GM12801 (cell line): Measurements from ENCODE around the gene TNFRSF6B.

Experiments
- TF ChIP-seq, protein P1 (sequence below): IDR thresholded peaks from one replicate; pipeline ENCODE4 v1.5.1; 2011; ENCODE audit warnings: control low read depth; ENCODE audit not compliant: insufficient read length; ENCODE audit errors: extremely low read depth

Gene TNFRSF6B, protein sequence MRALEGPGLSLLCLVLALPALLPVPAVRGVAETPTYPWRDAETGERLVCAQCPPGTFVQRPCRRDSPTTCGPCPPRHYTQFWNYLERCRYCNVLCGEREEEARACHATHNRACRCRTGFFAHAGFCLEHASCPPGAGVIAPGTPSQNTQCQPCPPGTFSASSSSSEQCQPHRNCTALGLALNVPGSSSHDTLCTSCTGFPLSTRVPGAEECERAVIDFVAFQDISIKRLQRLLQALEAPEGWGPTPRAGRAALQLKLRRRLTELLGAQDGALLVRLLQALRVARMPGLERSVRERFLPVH

DNA sequence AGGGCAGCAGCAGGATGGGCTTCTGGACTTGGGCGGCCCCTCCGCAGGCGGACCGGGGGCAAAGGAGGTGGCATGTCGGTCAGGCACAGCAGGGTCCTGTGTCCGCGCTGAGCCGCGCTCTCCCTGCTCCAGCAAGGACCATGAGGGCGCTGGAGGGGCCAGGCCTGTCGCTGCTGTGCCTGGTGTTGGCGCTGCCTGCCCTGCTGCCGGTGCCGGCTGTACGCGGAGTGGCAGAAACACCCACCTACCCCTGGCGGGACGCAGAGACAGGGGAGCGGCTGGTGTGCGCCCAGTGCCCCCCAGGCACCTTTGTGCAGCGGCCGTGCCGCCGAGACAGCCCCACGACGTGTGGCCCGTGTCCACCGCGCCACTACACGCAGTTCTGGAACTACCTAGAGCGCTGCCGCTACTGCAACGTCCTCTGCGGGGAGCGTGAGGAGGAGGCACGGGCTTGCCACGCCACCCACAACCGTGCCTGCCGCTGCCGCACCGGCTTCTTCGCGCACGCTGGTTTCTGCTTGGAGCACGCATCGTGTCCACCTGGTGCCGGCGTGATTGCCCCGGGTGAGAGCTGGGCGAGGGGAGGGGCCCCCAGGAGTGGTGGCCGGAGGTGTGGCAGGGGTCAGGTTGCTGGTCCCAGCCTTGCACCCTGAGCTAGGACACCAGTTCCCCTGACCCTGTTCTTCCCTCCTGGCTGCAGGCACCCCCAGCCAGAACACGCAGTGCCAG, at the start of gene TNFRSF6B:
TSS of gene TNFRSF6B (plus strand) at position 25 of the 729 bp plus-strand sequence. CDS start at position 141, 116 bp downstream.
- TF ChIP-seq, protein P1, sequence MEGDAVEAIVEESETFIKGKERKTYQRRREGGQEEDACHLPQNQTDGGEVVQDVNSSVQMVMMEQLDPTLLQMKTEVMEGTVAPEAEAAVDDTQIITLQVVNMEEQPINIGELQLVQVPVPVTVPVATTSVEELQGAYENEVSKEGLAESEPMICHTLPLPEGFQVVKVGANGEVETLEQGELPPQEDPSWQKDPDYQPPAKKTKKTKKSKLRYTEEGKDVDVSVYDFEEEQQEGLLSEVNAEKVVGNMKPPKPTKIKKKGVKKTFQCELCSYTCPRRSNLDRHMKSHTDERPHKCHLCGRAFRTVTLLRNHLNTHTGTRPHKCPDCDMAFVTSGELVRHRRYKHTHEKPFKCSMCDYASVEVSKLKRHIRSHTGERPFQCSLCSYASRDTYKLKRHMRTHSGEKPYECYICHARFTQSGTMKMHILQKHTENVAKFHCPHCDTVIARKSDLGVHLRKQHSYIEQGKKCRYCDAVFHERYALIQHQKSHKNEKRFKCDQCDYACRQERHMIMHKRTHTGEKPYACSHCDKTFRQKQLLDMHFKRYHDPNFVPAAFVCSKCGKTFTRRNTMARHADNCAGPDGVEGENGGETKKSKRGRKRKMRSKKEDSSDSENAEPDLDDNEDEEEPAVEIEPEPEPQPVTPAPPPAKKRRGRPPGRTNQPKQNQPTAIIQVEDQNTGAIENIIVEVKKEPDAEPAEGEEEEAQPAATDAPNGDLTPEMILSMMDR = no peak

DNA sequence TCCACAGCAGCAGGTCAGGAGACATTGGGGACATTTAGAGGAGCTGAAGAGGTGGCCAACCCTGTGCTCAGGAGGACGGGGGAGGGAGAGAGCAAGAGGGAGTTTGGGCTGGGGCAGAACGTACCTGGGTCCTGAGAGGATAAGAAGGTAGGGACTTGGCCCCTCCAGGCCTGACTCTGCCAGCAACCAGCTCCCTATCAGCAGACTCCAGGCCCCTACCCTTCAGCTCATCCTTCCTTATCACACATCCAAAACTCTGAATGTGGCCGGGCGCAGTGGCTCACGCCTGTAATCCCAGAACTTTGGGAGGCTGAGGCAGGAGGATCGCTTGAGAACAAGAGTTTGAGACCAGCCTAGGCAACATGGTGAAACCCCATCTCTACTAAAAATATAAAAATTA, 48.3 kb upstream of the TNFRSF6B start:
- TF ChIP-seq, protein P1 = no peak

DNA sequence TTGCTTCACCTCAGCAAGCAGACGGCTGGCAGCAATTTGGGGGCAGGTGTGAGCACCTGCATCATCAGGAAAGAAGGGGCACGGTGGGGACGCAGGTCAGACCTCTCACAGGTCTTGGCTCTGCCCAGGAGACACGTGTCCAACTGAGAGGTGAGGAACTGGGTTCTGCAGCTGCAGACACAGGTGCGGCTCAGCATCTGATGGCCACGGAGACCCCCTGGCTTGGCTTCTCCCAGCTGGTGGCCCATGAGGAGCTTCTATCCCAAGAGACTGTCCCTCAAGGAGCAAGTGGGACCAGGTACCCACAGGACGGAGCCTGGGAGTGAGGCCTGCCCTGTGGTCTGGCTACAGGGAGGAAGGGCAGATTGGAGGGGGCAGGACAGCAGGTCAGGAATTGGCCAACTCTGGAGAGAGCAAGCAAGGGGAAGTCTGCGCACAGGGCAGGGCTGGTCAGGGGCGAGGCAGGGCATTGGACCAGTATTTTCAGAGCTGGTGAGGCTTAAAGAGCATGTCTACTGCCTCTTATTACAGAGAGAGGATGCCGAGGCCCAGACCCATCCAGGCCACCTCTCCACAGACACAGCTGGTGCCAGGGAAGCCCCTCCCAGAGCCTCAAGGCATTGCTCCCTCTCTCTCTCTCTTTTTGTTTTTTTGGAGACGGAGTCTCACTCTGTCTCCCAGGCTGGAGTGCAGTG, 47.4 kb upstream of the TNFRSF6B start:
- TF ChIP-seq, protein P1 = no peak

DNA sequence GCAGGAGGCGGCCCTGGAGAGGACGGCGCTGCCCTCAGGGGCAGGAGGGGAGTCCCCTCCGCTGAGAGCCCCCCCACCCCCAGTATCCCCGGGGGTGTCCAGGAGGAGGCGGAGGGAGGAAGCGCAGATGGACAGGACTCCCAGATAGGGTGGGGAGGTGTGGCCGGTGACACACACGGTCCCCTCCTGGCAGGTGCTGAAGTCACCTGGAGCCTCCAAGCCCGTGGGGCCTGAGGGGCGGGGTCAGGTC, 44.6 kb upstream of the TNFRSF6B start:
- TF ChIP-seq, protein P1 = no peak

DNA sequence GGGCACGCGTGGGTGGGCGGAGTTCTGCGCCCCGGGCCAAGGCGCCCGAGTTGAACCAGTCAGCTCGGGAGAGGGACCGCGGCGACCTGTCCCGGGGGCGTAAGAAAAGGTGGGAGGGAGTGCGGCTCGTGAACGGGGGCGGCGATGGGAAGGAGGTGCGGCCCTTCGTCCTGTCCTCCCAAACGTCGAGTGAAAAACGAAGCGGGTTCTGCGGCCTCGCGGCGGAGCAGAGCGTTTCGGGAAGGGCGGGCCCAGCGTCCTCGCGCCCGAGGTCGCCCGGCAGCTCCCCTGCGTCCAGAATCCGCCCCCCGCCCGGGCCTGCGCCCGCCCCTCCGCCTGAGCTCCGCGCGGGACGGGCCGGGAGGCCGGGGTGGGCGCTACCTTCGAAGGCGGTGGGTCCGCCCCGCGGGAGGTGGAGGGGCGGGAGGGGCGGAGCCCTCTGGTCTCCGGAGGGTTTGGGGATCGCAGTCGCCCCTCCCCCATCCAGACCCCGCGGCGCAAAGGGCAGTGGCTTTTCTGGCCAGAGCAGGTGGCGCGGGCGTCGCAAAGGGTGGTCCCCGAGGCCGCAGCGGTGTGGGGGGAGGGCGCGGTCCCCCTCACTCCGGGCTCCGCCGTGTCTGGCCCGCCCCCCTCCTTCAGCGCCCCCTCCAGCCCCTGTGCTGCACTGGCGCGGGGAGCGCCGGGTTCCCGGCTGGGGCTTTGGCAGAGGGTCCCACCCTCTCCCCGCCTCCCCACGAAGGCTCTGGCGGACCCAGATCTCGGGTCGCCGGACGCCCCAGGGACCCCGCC, 44.1 kb upstream of the TNFRSF6B start:
- TF ChIP-seq, protein P1 = no peak

DNA sequence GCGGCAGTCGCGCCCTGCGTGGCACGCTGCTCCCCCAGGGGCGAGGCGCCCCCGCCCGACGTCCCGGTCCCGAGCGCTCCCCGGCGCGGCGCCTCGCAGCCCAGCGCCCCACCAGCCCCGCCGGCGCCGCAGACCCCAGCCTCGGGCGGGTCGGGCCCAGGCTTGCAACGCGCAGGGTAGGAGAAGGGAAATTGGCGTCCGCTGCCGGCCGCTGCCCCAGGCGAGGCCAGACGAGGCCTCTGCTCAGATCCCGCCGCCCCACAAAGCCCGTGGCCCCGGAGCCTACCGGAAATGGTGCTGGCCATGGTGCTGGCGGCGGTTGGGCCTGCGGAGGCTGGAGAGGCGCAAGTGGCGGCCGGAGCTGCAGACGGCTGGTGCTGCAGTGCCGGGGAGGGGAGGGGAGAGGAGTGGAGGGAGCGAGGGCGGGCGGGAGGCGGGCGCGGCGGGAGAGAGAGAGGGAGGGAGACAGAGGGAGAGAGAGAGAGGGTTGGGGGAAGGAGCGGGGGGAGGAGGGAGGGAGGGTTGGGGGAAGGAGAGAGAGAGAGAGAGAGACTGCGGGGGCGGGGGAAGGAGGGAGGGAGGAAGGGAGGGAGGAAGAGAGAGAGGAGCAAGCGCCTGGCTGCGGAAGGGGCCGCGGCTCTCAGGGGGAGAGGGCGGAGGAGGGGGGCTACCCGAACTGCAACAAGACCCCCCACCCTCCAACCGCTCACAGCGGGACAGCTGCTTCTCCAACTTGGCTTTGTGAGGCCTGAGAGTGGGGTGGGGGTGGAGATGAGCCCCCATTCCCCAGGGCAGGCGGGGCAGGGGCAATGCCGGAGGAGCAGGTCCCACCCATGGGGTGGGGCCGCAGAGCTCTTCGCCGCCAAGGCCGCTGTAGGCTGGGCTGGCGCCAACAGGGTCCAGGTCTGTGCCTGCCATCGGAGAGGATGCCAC, 43.1 kb upstream of the TNFRSF6B start, which contains the start of gene STMN3:
TSS of gene STMN3 (minus strand) at position 384 of the 933 bp plus-strand sequence. CDS start at position 305, 79 bp downstream.
- TF ChIP-seq, protein P1 = no peak
